ENCODE data around the gene FCHO2.

- no peak for TF ChIP-seq CTCF (IDR thresholded peaks at IDR 0.05; ENCODE audit: insufficient read depth, low read length, poor library complexity, severe bottlenecking)
- no peak for TF ChIP-seq EZH2phosphoT487 (conservative IDR thresholded peaks at IDR 0.05; ENCODE audit: low read length)
Measured at GRCh38 chr5:73045623-73046022, 89.8 kb downstream of the FCHO2 start.

Data from SU-DHL-6 (cell line).